GM19023 (cell line): ENCODE results near the gene TEX48.
A peak's percentile ranks its signal among the peaks of the same experiment; 100 is the strongest.

Source experiments
- ATAC-seq: cut with Tn5 transposase; IDR thresholded peaks from one replicate; pipeline ENCODE4 v1.9.1; 2021; ENCODE audit warnings: mild to moderate bottlenecking, moderate library complexity; ENCODE audit not compliant: unreplicated experiment

The TEX48 gene

GRCh38 chr9:114624677-114625076 lies 57.3 kb downstream of the TEX48 start:
- ATAC-seq: no peak

GRCh38 chr9:114621975-114622609 lies 59.9 kb downstream of the TEX48 start:
- no peak for ATAC-seq

GRCh38 chr9:114621561-114621960 lies 60.4 kb downstream of the TEX48 start:
- ATAC-seq: no peak

- no peak for ATAC-seq
These were observed 62.7 kb downstream of the TEX48 start for GRCh38 chr9:114619191-114619761.

- ATAC-seq: peak; percentile 74
These were observed 65.1 kb downstream of the TEX48 start for GRCh38 chr9:114616684-114617520.
